Measurements from ENCODE around the gene C4orf36.

C4orf36 gene

DNA sequence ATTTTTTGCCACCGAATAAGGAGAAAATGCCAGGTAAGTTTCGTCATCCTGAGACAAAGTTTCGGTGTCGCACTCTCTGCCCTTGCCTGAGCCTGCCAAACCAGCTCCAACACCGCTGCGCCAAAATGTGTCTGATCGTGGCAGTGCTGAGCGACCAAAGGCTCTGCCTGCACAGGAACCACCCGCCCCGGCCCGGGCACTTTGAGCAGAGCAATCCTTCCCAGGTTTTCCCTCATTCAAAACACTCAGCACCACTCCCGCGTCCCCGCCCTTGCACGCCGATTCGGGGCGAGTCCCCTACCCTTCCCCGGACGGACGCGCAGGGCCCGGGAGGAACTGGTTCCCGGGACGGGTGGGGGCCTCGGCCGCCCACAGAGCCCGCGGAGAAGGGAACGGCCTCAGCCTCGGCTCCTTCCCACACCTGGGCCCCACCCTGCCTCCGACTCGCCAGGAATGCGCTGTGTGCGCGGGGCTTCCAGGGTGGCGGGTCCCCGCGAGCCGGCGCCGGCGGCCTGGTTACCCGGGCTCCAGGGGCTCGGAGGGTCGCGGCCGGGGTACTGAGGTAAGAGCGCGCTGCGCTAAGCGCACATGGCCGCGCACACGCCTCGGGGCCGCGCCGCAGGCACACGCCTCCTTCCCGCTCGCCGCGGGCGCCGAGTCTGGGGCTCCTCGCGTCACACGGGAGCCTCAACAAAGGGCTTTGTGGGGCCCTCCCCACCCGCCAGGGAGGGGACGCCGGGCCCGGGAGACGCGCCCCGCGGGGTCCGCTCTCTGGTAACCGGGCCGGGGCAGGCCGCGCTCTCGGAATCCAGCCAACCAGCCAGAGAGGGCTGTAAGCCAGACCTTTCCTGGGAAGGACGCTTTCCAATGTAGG is at the start of gene C4orf36:
Gene C4orf36, minus strand, starts transcription at position 661 of the 874 bp plus-strand sequence. CDS start 902 bp downstream, outside the sequence.
- in situ Hi-C loops (cut with MboI; ENCODE audit: low sequenced_read_pairs), result no loop called here

DNA sequence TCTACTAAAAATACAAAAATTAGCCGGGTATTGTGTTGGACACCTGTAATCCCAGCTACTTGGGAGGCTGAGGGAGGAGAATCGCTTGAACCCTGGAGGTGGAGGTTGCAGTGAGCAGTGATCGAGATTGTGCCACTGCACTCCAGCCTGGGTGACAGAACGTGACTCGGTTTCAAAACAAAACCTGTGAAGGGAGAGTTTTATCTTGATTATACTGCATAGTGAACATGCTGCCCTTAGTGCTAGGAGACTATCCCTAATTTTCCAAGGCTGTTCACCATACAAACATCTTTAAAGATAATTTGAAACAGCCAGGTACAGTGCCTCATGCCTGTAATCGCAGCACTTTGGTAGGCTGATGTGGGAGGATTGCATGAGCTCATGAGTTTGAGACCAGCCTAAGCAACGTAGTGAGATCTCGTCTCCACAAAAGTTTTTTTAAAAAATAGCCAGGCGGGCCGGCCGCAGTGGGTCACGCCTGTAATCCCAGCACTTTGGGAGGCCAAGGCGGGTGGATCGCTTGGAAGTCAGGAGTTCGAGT is 48.8 kb upstream of the C4orf36 start:
- Histone ChIP-seq H3K4me3 (no peak overlapping the region), H3K4me1 (peaks cover 23% of the 10 kb centered on the region), H3K36me3 (replicated peaks) (no peaks in the 10 kb centered on the region), H3K27me3 (ENCODE audit: low read depth) (no peaks in the 10 kb centered on the region), H3K9me3 (no peaks in the 10 kb centered on the region)
- in situ Hi-C loops (cut with MboI; ENCODE audit: low sequenced_read_pairs), result loop anchor here (10.0 kb wide), 1 partner anchor 64 kb away; no protein-coding TSS in a partner anchor
- DNase-seq (ENCODE audit: low spot score in 2 of 2), result no peak

More for the DNA sequence above, at the start of gene C4orf36:
- Histone ChIP-seq H3K27me3 (ENCODE audit: low read depth) (no peaks in the 10 kb centered on the region), H3K4me3 (peak within 1 kb of the TSS; percentile 44), H3K9me3 (no peaks in the 10 kb centered on the region), H3K36me3 (replicated peaks) (no peaks in the 10 kb centered on the region), H3K4me1 (peaks cover 14% of the 10 kb centered on the region)
- peak; percentile 74 to 83 for DNase-seq (ENCODE audit: low spot score in 2 of 2)

- in situ Hi-C loops (cut with MboI; ENCODE audit: low sequenced_read_pairs), result loop anchor here (10.0 kb wide), 1 partner anchor 65 kb away; no protein-coding TSS in a partner anchor
- peaks cover 23% of the 10 kb centered on the region for H3K4me1 ChIP-seq
- DNase-seq (ENCODE audit: low spot score in 2 of 2), result no peak
Observed at GRCh38 chr4:86939729-86940575, 47.7 kb upstream of the C4orf36 start.

DNA sequence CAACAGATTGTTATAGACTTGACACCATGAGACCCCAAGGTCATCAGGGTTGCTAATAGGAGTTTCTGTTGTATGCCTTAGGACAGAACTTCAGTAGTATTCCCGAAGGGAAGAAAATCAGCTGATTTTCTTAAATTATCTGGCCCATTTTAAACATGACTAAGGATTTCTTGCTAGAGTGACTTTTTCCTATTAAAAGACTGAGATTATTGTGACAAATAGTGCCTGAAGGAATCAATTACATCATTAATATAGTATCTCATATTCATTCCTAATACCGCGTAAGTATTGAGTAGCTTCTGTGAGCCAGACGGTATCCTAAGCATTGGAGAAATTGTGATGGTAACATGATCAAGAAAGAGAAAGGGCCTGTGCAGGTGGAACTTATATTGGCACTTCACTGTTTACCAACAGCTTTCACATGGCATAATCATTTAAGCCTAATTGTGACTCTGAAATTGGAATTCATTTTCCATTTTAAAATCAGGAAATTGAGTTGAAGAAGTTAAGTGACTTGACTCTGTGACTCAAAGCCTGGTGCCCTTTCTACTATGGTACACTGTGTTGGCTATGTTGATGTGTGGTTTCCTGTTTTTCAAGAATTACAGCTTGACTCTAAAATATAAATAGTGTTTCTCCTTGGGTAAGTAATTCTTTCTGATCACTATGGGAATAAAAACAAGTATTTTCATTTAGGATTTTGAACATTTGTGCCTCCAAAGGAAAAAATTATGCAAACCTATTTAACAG is 46.7 kb upstream of the C4orf36 start:
- H3K4me1 ChIP-seq, result peaks cover 23% of the 10 kb centered on the region
- in situ Hi-C loops (cut with MboI; ENCODE audit: low sequenced_read_pairs), result no loop called here
- no peaks in the 10 kb centered on the region for H3K36me3 ChIP-seq (replicated peaks)
- no peaks in the 10 kb centered on the region for H3K9me3 ChIP-seq
- H3K27me3 ChIP-seq (ENCODE audit: low read depth), result no peaks in the 10 kb centered on the region
- H3K4me3 ChIP-seq, result no peak overlapping the region
- DNase-seq (ENCODE audit: low spot score in 2 of 2), result no peak

More at GRCh38 chr4:86939729-86940575, 47.7 kb upstream of the C4orf36 start:
- Histone ChIP-seq H3K27me3 (ENCODE audit: low read depth) (no peaks in the 10 kb centered on the region), H3K36me3 (replicated peaks) (no peaks in the 10 kb centered on the region), H3K9me3 (no peaks in the 10 kb centered on the region), H3K4me3 (no peak overlapping the region)

GRCh38 chr4:86935853-86936733 is 43.9 kb upstream of the C4orf36 start:
- no peaks in the 10 kb centered on the region for H3K36me3 ChIP-seq (replicated peaks)
- H3K4me3 ChIP-seq, result peak overlapping the region; percentile 80
- H3K9me3 ChIP-seq, result no peaks in the 10 kb centered on the region
- in situ Hi-C loops (cut with MboI; ENCODE audit: low sequenced_read_pairs), result no loop called here
- peak; percentile 75 to 78 for DNase-seq (ENCODE audit: low spot score in 2 of 2)
- peaks cover 21% of the 10 kb centered on the region for H3K4me1 ChIP-seq
- H3K27me3 ChIP-seq (ENCODE audit: low read depth), result no peaks in the 10 kb centered on the region

DNA sequence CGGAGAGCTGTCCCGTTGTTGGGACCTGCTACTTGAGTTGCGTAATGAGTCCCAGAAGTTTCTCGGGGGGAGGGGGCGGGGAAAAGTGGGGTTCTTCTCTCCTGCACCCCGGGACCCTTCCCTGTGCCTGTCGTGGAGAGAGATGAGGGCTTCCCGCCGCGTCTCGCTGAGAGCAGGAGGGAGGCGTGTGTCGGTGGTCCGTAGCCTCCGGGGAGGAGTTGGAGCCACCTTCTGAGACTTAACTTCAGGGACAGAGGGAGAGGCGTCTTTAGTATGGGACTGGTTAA is 43.3 kb upstream of the C4orf36 start:
- in situ Hi-C loops (cut with MboI; ENCODE audit: low sequenced_read_pairs), result no loop called here
- no peaks in the 10 kb centered on the region for H3K27me3 ChIP-seq (ENCODE audit: low read depth)
- no peaks in the 10 kb centered on the region for H3K36me3 ChIP-seq (replicated peaks)
- no peaks in the 10 kb centered on the region for H3K9me3 ChIP-seq
- peaks cover 21% of the 10 kb centered on the region for H3K4me1 ChIP-seq
- peak overlapping the region; percentile 80 for H3K4me3 ChIP-seq
- DNase-seq (ENCODE audit: low spot score in 2 of 2), result no peak

GRCh38 chr4:86934771-86935565 is 42.7 kb upstream of the C4orf36 start, which contains the start of gene AFF1:
AFF1 (plus strand) TSS chr4:86935011; CDS start chr4:86948534, 13,523 bp downstream.
- Histone ChIP-seq H3K27me3 (ENCODE audit: low read depth) (no peaks in the 10 kb centered on the region), H3K4me1 (peaks cover 21% of the 10 kb centered on the region), H3K4me3 (peak within 1 kb of the TSS; percentile 80), H3K9me3 (no peaks in the 10 kb centered on the region), H3K36me3 (replicated peaks) (no peaks in the 10 kb centered on the region)
- peak; percentile 83 to 95 for DNase-seq (ENCODE audit: low spot score in 2 of 2)
- in situ Hi-C loops (cut with MboI; ENCODE audit: low sequenced_read_pairs), result no loop called here

DNA sequence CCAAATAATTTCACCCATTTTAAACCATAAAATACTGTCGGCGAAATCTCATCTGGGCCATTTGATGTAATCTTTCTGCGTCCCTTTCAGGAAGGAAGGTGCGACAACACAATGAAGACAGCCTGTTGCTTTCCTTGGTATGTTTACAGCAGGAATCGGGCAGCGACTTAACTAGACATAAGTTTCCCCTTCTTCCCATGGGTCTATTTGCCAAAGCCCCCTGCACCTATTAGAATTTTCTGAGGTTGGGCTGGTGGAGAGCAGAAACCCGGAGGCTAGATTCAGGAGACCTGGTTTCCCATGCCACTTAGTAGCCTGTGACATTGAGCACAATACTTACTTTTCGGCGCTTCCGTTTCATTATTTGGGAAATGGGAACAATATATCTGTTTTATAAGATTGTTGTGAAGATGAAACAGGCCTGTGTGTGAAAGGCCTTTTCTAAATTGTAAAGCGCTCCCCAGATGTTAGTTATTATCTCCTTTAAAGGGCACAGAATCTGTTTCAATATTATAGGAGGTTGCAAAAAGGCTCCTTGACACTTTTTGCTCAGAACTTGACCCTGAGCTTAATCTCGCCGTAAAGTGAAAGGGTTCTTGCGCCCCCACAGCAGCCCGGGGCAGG is 42.0 kb upstream of the C4orf36 start:
- peak; percentile 20 to 32 for DNase-seq (ENCODE audit: low spot score in 2 of 2)
- Histone ChIP-seq H3K36me3 (replicated peaks) (no peaks in the 10 kb centered on the region), H3K4me3 (peak overlapping the region; percentile 80), H3K4me1 (peaks cover 18% of the 10 kb centered on the region), H3K27me3 (ENCODE audit: low read depth) (no peaks in the 10 kb centered on the region), H3K9me3 (no peaks in the 10 kb centered on the region)
- in situ Hi-C loops (cut with MboI; ENCODE audit: low sequenced_read_pairs), result no loop called here

DNA sequence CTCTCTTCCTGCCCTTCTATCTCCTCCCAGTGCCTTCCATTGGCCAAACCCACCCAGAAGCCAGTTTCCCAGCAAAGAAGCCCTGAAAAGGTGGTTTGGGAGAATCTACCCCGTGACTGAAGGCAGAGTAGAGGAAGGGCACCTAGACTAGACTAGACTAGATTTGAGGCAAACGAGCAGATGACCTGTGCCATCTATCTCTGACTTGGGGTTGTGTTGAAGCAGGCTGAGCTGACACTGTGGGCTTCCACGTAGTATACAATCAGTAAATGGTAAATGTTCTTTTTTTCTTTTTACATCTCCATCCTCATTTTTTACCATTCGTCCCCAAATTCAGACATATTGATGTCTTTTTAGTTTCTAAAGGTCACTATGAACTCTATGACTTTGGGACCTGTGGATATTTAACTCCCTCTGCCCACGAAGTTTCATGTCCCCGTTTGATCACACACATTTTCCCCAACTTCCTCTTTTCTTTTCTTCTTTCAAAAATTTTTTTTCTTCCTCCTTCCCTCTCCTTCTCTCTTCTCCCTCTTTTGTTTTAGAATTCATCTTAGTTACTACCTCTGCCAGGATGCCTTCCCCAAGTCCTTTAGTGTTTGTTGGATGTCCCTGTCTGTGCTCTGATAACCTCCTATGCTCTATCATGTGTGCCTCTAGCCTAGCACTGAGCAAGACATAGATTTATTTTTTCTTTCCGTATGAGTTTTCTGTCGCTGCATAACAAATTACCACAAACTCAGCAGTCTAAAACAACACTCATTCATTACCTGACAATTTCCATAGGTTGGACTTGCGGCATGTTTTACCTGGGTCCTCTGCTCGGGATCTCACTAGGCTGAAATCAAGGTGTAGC is 36.4 kb upstream of the C4orf36 start:
- H3K4me3 ChIP-seq, result no peak overlapping the region
- DNase-seq (ENCODE audit: low spot score in 2 of 2), result no peak
- no peaks in the 10 kb centered on the region for H3K9me3 ChIP-seq
- no peaks in the 10 kb centered on the region for H3K36me3 ChIP-seq (replicated peaks)
- no peaks in the 10 kb centered on the region for H3K27me3 ChIP-seq (ENCODE audit: low read depth)
- in situ Hi-C loops (cut with MboI; ENCODE audit: low sequenced_read_pairs), result loop anchor here (10.0 kb wide), 1 partner anchor 306 kb away; no protein-coding TSS in a partner anchor
- H3K4me1 ChIP-seq, result no peaks in the 10 kb centered on the region; the same call in 1 of the 2 replicates

GRCh38 chr4:86927843-86928395 is 35.7 kb upstream of the C4orf36 start:
- H3K9me3 ChIP-seq, result no peaks in the 10 kb centered on the region
- no peaks in the 10 kb centered on the region for H3K4me1 ChIP-seq
- H3K36me3 ChIP-seq (replicated peaks), result no peaks in the 10 kb centered on the region
- H3K4me3 ChIP-seq, result no peak overlapping the region
- in situ Hi-C loops (cut with MboI; ENCODE audit: low sequenced_read_pairs), result loop anchor here (10.0 kb wide), 1 partner anchor 307 kb away; no protein-coding TSS in a partner anchor
- no peak for DNase-seq (ENCODE audit: low spot score in 2 of 2)
- H3K27me3 ChIP-seq (ENCODE audit: low read depth), result no peaks in the 10 kb centered on the region
